ENCODE data around the gene DICER1.

DNA sequence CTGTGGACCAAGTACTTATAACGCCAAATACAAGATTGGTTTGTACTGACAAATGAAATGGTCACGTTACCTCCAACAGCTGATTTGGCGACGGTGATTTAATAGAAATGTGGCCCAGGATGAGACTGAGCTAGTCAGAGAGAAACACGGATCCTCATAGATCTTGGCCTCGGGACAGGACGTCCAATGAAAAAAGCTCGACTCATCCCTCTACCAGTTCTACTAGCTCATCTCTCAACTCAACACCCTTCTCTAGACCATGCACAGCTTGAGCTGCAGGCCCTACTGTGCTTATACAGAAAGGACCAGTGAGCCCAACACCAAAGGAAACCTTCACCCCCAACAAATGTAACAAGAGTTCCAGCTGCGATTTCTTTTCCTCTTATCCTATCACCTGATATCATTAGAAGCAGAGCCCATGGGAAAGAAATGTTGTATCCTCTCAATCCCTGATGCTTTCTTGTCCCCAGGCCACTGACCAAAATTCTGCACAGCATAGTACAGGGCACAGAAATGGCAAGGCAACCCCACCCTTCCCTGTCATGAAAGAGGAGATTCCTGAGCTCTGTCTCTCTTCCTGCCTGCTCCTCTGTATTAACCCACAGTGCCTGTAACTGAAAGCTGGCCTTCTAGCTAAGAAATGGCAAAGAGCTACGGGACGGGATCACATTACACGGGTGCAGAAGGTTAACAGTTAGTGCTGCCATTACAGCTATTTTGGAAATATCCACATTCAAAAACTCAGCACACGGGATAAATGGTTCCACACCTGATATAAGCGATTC is 39.2 kb downstream of the DICER1 start:
- TF ChIP-seq CTCF (IDR thresholded peaks at IDR 0.05): no peak
- no peak for TF ChIP-seq POLR2AphosphoS5 (IDR thresholded peaks at IDR 0.05)
- TF ChIP-seq POLR2A (IDR thresholded peaks at IDR 0.05): no peak
